Measurements from ENCODE around the gene CT45A6.
"Not testable (repeated sequence)": the region's sequence is repeated elsewhere in the genome, so short reads cannot be mapped to it uniquely, and the experiment has no call there.

CT45A6 gene, protein sequence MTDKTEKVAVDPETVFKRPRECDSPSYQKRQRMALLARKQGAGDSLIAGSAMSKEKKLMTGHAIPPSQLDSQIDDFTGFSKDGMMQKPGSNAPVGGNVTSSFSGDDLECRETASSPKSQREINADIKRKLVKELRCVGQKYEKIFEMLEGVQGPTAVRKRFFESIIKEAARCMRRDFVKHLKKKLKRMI

DNA sequence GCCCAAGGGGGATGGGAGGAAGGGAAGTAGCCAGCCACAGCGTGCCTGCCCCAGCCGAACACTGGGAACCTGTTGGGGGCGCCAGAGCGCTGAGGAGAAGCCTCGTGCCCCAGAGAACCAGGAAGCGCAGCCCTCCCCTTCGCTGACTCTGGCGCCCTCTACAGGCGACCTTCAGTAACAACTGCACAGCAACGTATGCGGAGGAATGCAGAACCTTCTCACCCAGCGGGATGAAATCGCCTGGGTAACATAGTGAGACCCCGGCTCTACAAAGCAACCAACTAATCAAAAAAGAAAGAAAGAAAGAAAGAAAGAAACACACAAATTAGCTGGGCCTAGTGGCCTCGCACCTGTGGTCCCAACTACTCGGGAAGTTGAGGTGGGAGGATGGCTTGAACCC is at the start of gene CT45A6:
Gene CT45A6, minus strand, starts transcription at position 101 of the 400 bp plus-strand sequence. CDS start 3,794 bp downstream, outside the sequence.
- DNase-seq: not testable (repeated sequence)

DNA sequence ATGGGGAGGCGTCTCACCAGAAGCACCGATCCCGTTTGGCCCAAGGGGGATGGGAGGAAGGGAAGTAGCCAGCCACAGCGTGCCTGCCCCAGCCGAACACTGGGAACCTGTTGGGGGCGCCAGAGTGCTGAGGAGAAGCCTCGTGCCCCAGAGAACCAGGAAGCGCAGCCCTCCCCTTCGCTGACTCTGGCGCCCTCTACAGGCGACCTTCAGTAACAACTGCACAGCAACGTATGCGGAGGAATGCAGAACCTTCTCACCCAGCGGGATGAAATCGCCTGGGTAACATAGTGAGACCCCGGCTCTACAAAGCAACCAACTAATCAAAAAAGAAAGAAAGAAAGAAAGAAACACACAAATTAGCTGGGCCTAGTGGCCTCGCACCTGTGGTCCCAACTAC is 34.6 kb upstream of the CT45A6 start, which contains the start of gene CT45A7:
Gene CT45A7, minus strand, starts transcription at position 101 of the 400 bp plus-strand sequence. CDS start 3,747 bp downstream, outside the sequence.
- not testable (repeated sequence) for DNase-seq

DNA sequence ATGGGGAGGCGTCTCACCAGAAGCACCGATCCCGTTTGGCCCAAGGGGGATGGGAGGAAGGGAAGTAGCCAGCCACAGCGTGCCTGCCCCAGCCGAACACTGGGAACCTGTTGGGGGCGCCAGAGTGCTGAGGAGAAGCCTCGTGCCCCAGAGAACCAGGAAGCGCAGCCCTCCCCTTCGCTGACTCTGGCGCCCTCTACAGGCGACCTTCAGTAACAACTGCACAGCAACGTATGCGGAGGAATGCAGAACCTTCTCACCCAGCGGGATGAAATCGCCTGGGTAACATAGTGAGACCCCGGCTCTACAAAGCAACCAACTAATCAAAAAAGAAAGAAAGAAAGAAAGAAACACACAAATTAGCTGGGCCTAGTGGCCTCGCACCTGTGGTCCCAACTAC is 17.3 kb upstream of the CT45A6 start, which contains the start of gene CT45A2:
Gene CT45A2, minus strand, starts transcription at position 101 of the 400 bp plus-strand sequence. CDS start 3,747 bp downstream, outside the sequence.
- not testable (repeated sequence) for DNase-seq

DNA sequence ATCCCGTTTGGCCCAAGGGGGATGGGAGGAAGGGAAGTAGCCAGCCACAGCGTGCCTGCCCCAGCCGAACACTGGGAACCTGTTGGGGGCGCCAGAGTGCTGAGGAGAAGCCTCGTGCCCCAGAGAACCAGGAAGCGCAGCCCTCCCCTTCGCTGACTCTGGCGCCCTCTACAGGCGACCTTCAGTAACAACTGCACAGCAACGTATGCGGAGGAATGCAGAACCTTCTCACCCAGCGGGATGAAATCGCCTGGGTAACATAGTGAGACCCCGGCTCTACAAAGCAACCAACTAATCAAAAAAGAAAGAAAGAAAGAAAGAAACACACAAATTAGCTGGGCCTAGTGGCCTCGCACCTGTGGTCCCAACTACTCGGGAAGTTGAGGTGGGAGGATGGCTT is 17.2 kb downstream of the CT45A6 start, which contains the start of gene CT45A5:
Gene CT45A5, minus strand, starts transcription at position 101 of the 400 bp plus-strand sequence. CDS start 3,774 bp downstream, outside the sequence.
- DNase-seq: not testable (repeated sequence)

DNA sequence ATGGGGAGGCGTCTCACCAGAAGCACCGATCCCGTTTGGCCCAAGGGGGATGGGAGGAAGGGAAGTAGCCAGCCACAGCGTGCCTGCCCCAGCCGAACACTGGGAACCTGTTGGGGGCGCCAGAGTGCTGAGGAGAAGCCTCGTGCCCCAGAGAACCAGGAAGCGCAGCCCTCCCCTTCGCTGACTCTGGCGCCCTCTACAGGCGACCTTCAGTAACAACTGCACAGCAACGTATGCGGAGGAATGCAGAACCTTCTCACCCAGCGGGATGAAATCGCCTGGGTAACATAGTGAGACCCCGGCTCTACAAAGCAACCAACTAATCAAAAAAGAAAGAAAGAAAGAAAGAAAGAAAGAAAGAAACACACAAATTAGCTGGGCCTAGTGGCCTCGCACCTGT is 34.5 kb downstream of the CT45A6 start, which contains the start of gene CT45A3:
Gene CT45A3, minus strand, starts transcription at position 101 of the 400 bp plus-strand sequence. CDS start 3,747 bp downstream, outside the sequence.
- not testable (repeated sequence) for DNase-seq

DNA sequence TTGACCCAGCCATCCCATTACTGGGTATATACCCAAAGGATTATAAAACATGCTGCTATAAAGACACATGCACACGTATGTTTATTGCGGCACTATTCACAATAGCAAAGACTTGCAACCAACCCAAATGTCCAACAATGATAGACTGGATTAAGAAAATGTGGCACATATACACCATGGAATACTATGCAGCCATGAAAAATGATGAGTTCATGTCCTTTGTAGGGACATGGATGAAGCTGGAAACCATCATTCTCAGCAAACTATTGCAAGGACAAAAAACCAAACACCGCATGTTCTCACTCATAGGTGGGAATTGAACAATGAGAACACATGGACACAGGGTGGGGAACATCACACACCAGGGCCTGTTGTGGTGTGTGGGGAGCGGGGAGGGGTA is 57.8 kb downstream of the CT45A6 start:
- DNase-seq: not testable (repeated sequence)

Data from activated T-cell treated with anti-CD3 and anti-CD28 coated beads, Interleukin-2, amount 50 U/mL, for 1 hour (primary cell).